ENCODE data around the gene SMKR1.

The SMKR1 gene

DNA sequence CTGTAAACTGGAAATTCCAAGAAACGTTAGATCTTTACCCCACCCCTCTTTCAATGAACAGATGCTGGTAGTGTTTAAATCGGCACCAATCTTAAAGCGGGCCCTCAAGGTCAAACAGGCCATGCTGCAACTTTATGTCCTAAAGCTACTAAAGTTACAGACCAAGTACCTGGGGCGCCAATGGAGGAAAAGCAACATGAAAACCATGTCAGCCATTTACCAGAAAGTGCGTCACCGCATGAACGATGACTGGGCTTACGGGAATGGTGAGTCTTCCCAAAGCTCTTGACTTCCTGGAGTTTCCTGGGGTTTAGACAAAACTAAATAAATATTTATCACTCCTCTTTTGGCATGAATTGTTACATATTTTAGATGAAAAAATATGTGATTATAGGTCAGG lies 19.6 kb upstream of the SMKR1 start:
- Histone ChIP-seq H3K4me1 (ENCODE audit: insufficient read depth, insufficient read length) (no peaks in the 10 kb centered on the region), H3K27me3 (ENCODE audit: insufficient read depth, insufficient read length) (no peaks in the 10 kb centered on the region), H3K9ac (ENCODE audit: insufficient read length, low read depth) (no peak overlapping the region), H3K4me3 (ENCODE audit: insufficient read length, low read depth) (no peak overlapping the region), H3K9me3 (ENCODE audit: insufficient read depth, low read length) (no peaks in the 10 kb centered on the region), H3K36me3 (ENCODE audit: insufficient read depth, insufficient read length, low read length) (peaks cover 4% of the 10 kb centered on the region)
- DNase-seq (ENCODE audit: low read depth, low spot score) = no peak
- TF ChIP-seq SUZ12 (IDR thresholded peaks at IDR 0.05; ENCODE audit: extremely low read depth, insufficient read depth, insufficient read length) (no peak), YY1 (IDR thresholded peaks at IDR 0.05; ENCODE audit: insufficient read depth, insufficient read length) (no peak), ZNF274 (IDR thresholded peaks at IDR 0.05; ENCODE audit: low read depth, low read length) (no peak)

DNA sequence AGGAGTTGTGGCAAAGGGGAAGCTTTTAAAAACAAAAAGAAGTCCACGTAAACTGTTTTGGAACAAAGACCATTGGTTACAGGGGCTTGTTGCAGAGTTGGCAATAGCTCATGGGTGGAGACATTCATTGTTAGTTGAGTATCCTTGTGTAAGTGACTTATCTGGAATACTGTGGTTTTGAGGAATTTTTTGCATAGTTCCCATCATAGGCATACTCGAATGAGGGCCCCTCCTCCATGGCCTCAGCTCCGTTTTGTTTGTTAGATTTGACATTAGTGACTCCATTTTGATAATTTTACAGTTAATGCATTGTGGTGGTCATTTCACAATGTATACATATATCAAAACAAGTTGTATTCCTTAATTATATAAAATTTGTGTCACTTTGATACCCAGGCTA lies 12.8 kb upstream of the SMKR1 start:
- Histone ChIP-seq H3K9ac (ENCODE audit: insufficient read length, low read depth) (no peak overlapping the region), H3K4me3 (ENCODE audit: insufficient read length, low read depth) (no peak overlapping the region), H3K9me3 (ENCODE audit: insufficient read depth, low read length) (no peaks in the 10 kb centered on the region), H3K36me3 (ENCODE audit: insufficient read depth, insufficient read length, low read length) (no peaks in the 10 kb centered on the region), H3K27me3 (ENCODE audit: insufficient read depth, insufficient read length) (no peaks in the 10 kb centered on the region), H3K4me1 (ENCODE audit: insufficient read depth, insufficient read length) (no peaks in the 10 kb centered on the region)
- TF ChIP-seq SUZ12 (IDR thresholded peaks at IDR 0.05; ENCODE audit: extremely low read depth, insufficient read depth, insufficient read length) = no peak
- no peak for TF ChIP-seq YY1 (IDR thresholded peaks at IDR 0.05; ENCODE audit: insufficient read depth, insufficient read length)
- TF ChIP-seq ZNF274 (IDR thresholded peaks at IDR 0.05; ENCODE audit: low read depth, low read length) = no peak
- no peak for DNase-seq (ENCODE audit: low read depth, low spot score)

DNA sequence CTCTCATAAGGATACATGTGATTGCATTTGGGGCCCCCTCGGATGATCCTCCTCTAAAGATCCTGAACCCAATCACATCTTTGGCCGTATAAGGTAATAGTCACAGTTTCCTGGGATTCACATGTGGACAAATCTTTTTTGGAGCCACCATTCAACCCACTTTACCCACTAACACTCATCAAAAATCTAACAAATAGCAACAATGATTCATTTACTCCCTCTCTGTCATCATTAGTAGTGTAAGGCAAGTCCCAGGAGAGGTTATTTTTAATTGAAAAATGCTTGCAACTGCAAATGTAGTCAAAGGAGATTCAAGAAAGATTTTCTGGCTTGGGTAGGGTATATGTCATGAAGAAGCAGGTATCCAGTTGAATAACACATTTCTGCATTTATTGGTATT lies 9.9 kb upstream of the SMKR1 start:
- no peaks in the 10 kb centered on the region for H3K4me1 ChIP-seq (ENCODE audit: insufficient read depth, insufficient read length)
- no peak overlapping the region for H3K4me3 ChIP-seq (ENCODE audit: insufficient read length, low read depth)
- H3K9me3 ChIP-seq (ENCODE audit: insufficient read depth, low read length) = no peaks in the 10 kb centered on the region
- TF ChIP-seq ZNF274 (IDR thresholded peaks at IDR 0.05; ENCODE audit: low read depth, low read length) = no peak
- no peak for TF ChIP-seq SUZ12 (IDR thresholded peaks at IDR 0.05; ENCODE audit: extremely low read depth, insufficient read depth, insufficient read length)
- TF ChIP-seq YY1 (IDR thresholded peaks at IDR 0.05; ENCODE audit: insufficient read depth, insufficient read length) = no peak
- H3K36me3 ChIP-seq (ENCODE audit: insufficient read depth, insufficient read length, low read length) = no peaks in the 10 kb centered on the region
- no peaks in the 10 kb centered on the region for H3K27me3 ChIP-seq (ENCODE audit: insufficient read depth, insufficient read length)
- H3K9ac ChIP-seq (ENCODE audit: insufficient read length, low read depth) = no peak overlapping the region
- no peak for DNase-seq (ENCODE audit: low read depth, low spot score)

DNA sequence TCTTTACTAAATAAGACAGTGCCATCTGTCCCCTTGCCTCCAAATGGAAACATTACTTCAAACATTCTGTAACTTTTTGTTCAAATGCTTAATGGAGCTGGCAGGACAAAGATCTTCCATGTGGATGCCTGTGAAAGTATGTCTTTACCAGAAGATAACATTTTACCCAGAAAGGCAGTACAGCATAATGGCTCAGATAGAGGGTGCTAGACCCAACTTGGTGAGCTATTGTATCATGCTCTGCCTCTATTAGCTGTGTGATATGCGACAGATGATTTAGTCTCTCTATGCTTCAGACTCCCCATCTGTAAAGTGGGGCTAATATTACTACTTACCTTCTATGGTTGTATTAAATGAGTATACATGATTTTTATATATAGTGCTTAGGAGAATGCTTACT lies 8.8 kb upstream of the SMKR1 start:
- Histone ChIP-seq H3K36me3 (ENCODE audit: insufficient read depth, insufficient read length, low read length) (no peaks in the 10 kb centered on the region), H3K4me3 (ENCODE audit: insufficient read length, low read depth) (no peak overlapping the region), H3K27me3 (ENCODE audit: insufficient read depth, insufficient read length) (no peaks in the 10 kb centered on the region), H3K4me1 (ENCODE audit: insufficient read depth, insufficient read length) (no peaks in the 10 kb centered on the region), H3K9me3 (ENCODE audit: insufficient read depth, low read length) (no peaks in the 10 kb centered on the region), H3K9ac (ENCODE audit: insufficient read length, low read depth) (no peak overlapping the region)
- no peak for DNase-seq (ENCODE audit: low read depth, low spot score)
- TF ChIP-seq YY1 (IDR thresholded peaks at IDR 0.05; ENCODE audit: insufficient read depth, insufficient read length) (no peak), ZNF274 (IDR thresholded peaks at IDR 0.05; ENCODE audit: low read depth, low read length) (no peak), SUZ12 (IDR thresholded peaks at IDR 0.05; ENCODE audit: extremely low read depth, insufficient read depth, insufficient read length) (no peak)

DNA sequence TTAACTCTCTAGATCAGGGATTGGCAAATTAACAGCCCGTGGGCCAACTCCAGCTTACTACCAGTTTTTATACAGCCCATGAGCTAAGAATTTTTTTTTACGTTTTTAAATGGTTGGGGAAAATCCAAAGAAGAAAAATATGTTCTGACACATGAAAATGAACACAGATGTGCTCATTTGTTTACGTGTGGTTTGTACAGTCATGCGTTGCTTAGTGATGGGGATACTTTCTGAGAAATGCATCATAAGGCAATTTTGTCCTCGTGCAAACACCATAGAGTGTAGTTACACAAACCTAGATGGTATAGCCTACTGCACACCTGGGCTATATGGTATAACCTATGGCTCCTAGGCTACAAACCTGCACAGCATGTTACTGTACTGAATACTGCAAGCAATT lies 8.3 kb upstream of the SMKR1 start:
- no peaks in the 10 kb centered on the region for H3K9me3 ChIP-seq (ENCODE audit: insufficient read depth, low read length)
- H3K36me3 ChIP-seq (ENCODE audit: insufficient read depth, insufficient read length, low read length) = no peaks in the 10 kb centered on the region
- DNase-seq (ENCODE audit: low read depth, low spot score) = no peak
- H3K4me3 ChIP-seq (ENCODE audit: insufficient read length, low read depth) = no peak overlapping the region
- no peak for TF ChIP-seq SUZ12 (IDR thresholded peaks at IDR 0.05; ENCODE audit: extremely low read depth, insufficient read depth, insufficient read length)
- TF ChIP-seq ZNF274 (IDR thresholded peaks at IDR 0.05; ENCODE audit: low read depth, low read length) = no peak
- no peak for TF ChIP-seq YY1 (IDR thresholded peaks at IDR 0.05; ENCODE audit: insufficient read depth, insufficient read length)
- no peaks in the 10 kb centered on the region for H3K4me1 ChIP-seq (ENCODE audit: insufficient read depth, insufficient read length)
- H3K27me3 ChIP-seq (ENCODE audit: insufficient read depth, insufficient read length) = no peaks in the 10 kb centered on the region
- no peak overlapping the region for H3K9ac ChIP-seq (ENCODE audit: insufficient read length, low read depth)

DNA sequence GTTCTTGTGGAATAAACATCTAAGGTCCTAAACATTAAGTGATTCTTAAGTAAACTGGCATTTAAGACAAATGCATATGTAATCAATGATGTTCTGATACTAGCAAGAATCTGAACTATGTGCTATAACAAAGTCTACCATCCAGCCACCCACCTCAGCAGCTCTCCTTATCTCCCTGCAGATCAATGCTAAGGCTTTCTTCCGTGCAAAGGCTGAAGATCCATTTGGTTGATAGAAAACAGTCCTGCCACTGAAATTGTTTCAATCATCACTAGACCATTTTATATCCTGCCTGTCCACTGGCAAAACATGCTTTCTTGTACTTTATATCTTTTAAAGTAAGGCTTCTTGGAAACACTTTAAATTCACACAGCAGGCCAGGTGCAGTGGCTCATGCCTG lies 6.3 kb upstream of the SMKR1 start:
- no peak for DNase-seq (ENCODE audit: low read depth, low spot score)
- Histone ChIP-seq H3K4me1 (ENCODE audit: insufficient read depth, insufficient read length) (peaks cover 3% of the 10 kb centered on the region), H3K36me3 (ENCODE audit: insufficient read depth, insufficient read length, low read length) (no peaks in the 10 kb centered on the region), H3K9ac (ENCODE audit: insufficient read length, low read depth) (no peak overlapping the region), H3K9me3 (ENCODE audit: insufficient read depth, low read length) (no peaks in the 10 kb centered on the region), H3K27me3 (ENCODE audit: insufficient read depth, insufficient read length) (peaks cover 3% of the 10 kb centered on the region), H3K4me3 (ENCODE audit: insufficient read length, low read depth) (no peak overlapping the region)
- no peak for TF ChIP-seq SUZ12 (IDR thresholded peaks at IDR 0.05; ENCODE audit: extremely low read depth, insufficient read depth, insufficient read length)
- TF ChIP-seq YY1 (IDR thresholded peaks at IDR 0.05; ENCODE audit: insufficient read depth, insufficient read length) = no peak
- no peak for TF ChIP-seq ZNF274 (IDR thresholded peaks at IDR 0.05; ENCODE audit: low read depth, low read length)

DNA sequence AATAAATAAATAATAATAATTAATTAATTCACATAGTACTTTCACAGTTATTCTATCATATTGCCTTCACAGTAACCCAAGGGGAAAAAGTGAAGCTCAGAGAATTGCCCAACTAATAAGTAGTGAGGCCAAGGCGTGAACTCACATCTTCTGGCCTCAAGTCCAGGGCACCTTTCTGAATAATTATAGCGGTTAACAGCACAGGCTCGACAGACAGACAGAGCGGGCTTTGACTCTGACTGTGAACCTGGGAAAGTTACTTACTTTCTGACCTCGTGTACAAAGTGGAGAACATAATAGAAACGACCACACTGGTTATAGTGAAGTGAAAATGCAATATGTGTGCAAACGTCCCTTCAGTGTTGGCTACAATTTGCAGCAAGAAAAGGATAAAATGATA lies 5.7 kb upstream of the SMKR1 start:
- Histone ChIP-seq H3K4me3 (ENCODE audit: insufficient read length, low read depth) (no peak overlapping the region), H3K4me1 (ENCODE audit: insufficient read depth, insufficient read length) (peaks cover 3% of the 10 kb centered on the region), H3K9me3 (ENCODE audit: insufficient read depth, low read length) (no peaks in the 10 kb centered on the region), H3K27me3 (ENCODE audit: insufficient read depth, insufficient read length) (peaks cover 9% of the 10 kb centered on the region), H3K9ac (ENCODE audit: insufficient read length, low read depth) (no peak overlapping the region), H3K36me3 (ENCODE audit: insufficient read depth, insufficient read length, low read length) (no peaks in the 10 kb centered on the region)
- TF ChIP-seq ZNF274 (IDR thresholded peaks at IDR 0.05; ENCODE audit: low read depth, low read length) = no peak
- TF ChIP-seq SUZ12 (IDR thresholded peaks at IDR 0.05; ENCODE audit: extremely low read depth, insufficient read depth, insufficient read length) = no peak
- TF ChIP-seq YY1 (IDR thresholded peaks at IDR 0.05; ENCODE audit: insufficient read depth, insufficient read length) = no peak
- DNase-seq (ENCODE audit: low read depth, low spot score) = no peak

DNA sequence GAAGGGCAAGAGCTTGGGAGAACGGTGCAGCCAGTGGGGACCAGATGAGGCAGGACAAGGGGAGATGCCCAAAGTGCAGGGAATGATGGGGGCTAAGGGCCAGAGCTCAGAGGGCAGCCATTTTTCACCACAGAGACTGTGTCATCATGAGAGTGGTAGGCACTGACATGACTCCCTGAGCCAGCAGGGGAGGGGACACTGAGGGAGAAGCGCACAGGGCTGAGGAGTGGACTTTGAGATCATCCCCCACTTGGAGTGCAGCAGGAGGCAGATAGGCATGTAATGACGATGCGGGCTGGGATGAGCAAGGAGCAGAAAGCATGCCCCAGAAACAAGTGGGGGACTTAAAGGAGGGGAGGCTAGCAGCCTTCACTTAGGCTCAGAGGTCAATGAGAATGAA lies 5.2 kb upstream of the SMKR1 start:
- no peak for DNase-seq (ENCODE audit: low read depth, low spot score)
- peaks cover 3% of the 10 kb centered on the region for H3K4me1 ChIP-seq (ENCODE audit: insufficient read depth, insufficient read length)
- TF ChIP-seq YY1 (IDR thresholded peaks at IDR 0.05; ENCODE audit: insufficient read depth, insufficient read length) (no peak), SUZ12 (IDR thresholded peaks at IDR 0.05; ENCODE audit: extremely low read depth, insufficient read depth, insufficient read length) (no peak), ZNF274 (IDR thresholded peaks at IDR 0.05; ENCODE audit: low read depth, low read length) (no peak)
- H3K9me3 ChIP-seq (ENCODE audit: insufficient read depth, low read length) = no peaks in the 10 kb centered on the region
- H3K36me3 ChIP-seq (ENCODE audit: insufficient read depth, insufficient read length, low read length) = no peaks in the 10 kb centered on the region
- H3K9ac ChIP-seq (ENCODE audit: insufficient read length, low read depth) = no peak overlapping the region
- H3K4me3 ChIP-seq (ENCODE audit: insufficient read length, low read depth) = no peak overlapping the region
- peaks cover 13% of the 10 kb centered on the region for H3K27me3 ChIP-seq (ENCODE audit: insufficient read depth, insufficient read length)
